Testis (tissue), 2 donors: Measurements from ENCODE around the gene CSRNP3.

ENCODE experiments used
- POLR2A ChIP-seq: fragments of 450-650 bp; IDR thresholded peaks from one replicate; pipeline ENCODE4 v1.6.1; 2017; ENCODE audit warnings: antibody characterized with exemption, mild to moderate bottlenecking, moderate library complexity
- TF ChIP-seq, protein P1 (sequence below), 3 experiments: fragments of 450-650 bp in 2 of 3; fragments of 200-600 bp in 1 of 3; sonication (generic) in 1 of 3; IDR thresholded peaks; one replicate each; pipeline ENCODE4 v1.5.1; 2016 to 2019; ENCODE audit warnings: antibody characterized with exemption in 3 of 3, mild to moderate bottlenecking in 2 of 3, moderate library complexity in 1 of 3

GRCh38 chr2:165594231-165594934, 124.9 kb downstream of the CSRNP3 start:
- TF ChIP-seq, protein P1, sequence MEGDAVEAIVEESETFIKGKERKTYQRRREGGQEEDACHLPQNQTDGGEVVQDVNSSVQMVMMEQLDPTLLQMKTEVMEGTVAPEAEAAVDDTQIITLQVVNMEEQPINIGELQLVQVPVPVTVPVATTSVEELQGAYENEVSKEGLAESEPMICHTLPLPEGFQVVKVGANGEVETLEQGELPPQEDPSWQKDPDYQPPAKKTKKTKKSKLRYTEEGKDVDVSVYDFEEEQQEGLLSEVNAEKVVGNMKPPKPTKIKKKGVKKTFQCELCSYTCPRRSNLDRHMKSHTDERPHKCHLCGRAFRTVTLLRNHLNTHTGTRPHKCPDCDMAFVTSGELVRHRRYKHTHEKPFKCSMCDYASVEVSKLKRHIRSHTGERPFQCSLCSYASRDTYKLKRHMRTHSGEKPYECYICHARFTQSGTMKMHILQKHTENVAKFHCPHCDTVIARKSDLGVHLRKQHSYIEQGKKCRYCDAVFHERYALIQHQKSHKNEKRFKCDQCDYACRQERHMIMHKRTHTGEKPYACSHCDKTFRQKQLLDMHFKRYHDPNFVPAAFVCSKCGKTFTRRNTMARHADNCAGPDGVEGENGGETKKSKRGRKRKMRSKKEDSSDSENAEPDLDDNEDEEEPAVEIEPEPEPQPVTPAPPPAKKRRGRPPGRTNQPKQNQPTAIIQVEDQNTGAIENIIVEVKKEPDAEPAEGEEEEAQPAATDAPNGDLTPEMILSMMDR (IDR thresholded peaks at IDR 0.05): no peak
- TF ChIP-seq POLR2A: no peak
